ENCODE measurements around the gene PGS1. TPM values are rescaled to one million over a fixed set of nuclear protein-coding genes. Genes with fewer than 3 reads are reported as not detected.
A peak's percentile ranks its signal among the peaks of the same experiment; 100 is the strongest.

Gene PGS1
- total RNA-seq, 2 experiments from 2014 or later, result 59.6 to 61.3 TPM

GRCh38 chr17:78335209-78335608 is 43.2 kb upstream of the PGS1 start:
- H3K36me3 ChIP-seq (ENCODE audit: insufficient read depth, low read length), result no peaks in the 10 kb centered on the region
- H2AFZ ChIP-seq (ENCODE audit: low read length), result no peak overlapping the region
- no peak overlapping the region for H3K27ac ChIP-seq (ENCODE audit: low read depth, low read length, poor library complexity, severe bottlenecking)
- no peaks in the 10 kb centered on the region for H4K20me1 ChIP-seq (ENCODE audit: insufficient read depth, low read length)
- no peak overlapping the region for H3K4me3 ChIP-seq (ENCODE audit: low read depth, low read length, poor library complexity, severe bottlenecking)
- ChIA-PET POLR2A (interaction anchor here (0.7 kb wide), 1 partner anchor 114 kb away, joined by 4 read pairs; no protein-coding TSS in a partner anchor), CTCF (ENCODE audit: unreplicated experiment) (interaction anchor here (0.6 kb wide), 1 partner anchor 13 kb away, joined by 3 read pairs; no protein-coding TSS in a partner anchor)
- no peak overlapping the region for H3K4me2 ChIP-seq (ENCODE audit: low read length)
- H3K9me3 ChIP-seq (ENCODE audit: low read length), result no peaks in the 10 kb centered on the region
- no TSS peak for BruUV-seq (replicated peaks)
- no peaks in the 10 kb centered on the region for H3K79me2 ChIP-seq (ENCODE audit: insufficient read depth, low read depth, low read length)
- no peaks in the 10 kb centered on the region for H3K9me2 ChIP-seq (ENCODE audit: insufficient read depth, low read length)
- intact Hi-C loops (cut with micrococcal nuclease; ENCODE audit: unreplicated experiment), result no loop called here
- peaks cover 28% of the 10 kb centered on the region for H3K4me1 ChIP-seq (ENCODE audit: insufficient read depth, low read length, poor library complexity, severe bottlenecking)
- DNase-seq (ENCODE audit: low spot score), result no peak
- TF ChIP-seq EZH2phosphoT487 (IDR thresholded peaks at IDR 0.05; ENCODE audit: borderline replicate concordance, low read depth, low read length) (no peak), CTCF (conservative IDR thresholded peaks at IDR 0.05; ENCODE audit: low read length) (no peak)

GRCh38 chr17:78337244-78338109 is 41.0 kb upstream of the PGS1 start:
- ChIA-PET POLR2A (interaction anchor here (0.6 to 0.7 kb wide), 3 partner anchors 55 to 276 kb away, joined by 3 to 4 read pairs (median 3); no protein-coding TSS in a partner anchor), CTCF (ENCODE audit: unreplicated experiment) (no interaction called here)
- Histone ChIP-seq H3K4me1 (ENCODE audit: insufficient read depth, low read length, poor library complexity, severe bottlenecking) (peaks cover 29% of the 10 kb centered on the region), H4K20me1 (ENCODE audit: insufficient read depth, low read length) (no peaks in the 10 kb centered on the region), H3K36me3 (ENCODE audit: insufficient read depth, low read length) (no peaks in the 10 kb centered on the region), H3K79me2 (ENCODE audit: insufficient read depth, low read depth, low read length) (no peaks in the 10 kb centered on the region), H3K9me2 (ENCODE audit: insufficient read depth, low read length) (no peaks in the 10 kb centered on the region), H3K4me3 (ENCODE audit: low read depth, low read length, poor library complexity, severe bottlenecking) (peak overlapping the region; percentile 31), H3K4me2 (ENCODE audit: low read length) (peak overlapping the region; percentile 62), H3K9me3 (ENCODE audit: low read length) (no peaks in the 10 kb centered on the region), H3K27ac (ENCODE audit: low read depth, low read length, poor library complexity, severe bottlenecking) (no peak overlapping the region), H2AFZ (ENCODE audit: low read length) (no peak overlapping the region)
- no TSS peak for BruUV-seq (replicated peaks)
- TF ChIP-seq CTCF (conservative IDR thresholded peaks at IDR 0.05; ENCODE audit: low read length), result no peak
- TF ChIP-seq EZH2phosphoT487 (IDR thresholded peaks at IDR 0.05; ENCODE audit: borderline replicate concordance, low read depth, low read length), result no peak
- intact Hi-C loops (cut with micrococcal nuclease; ENCODE audit: unreplicated experiment), result no loop called here
- DNase-seq (ENCODE audit: low spot score), result peak; percentile 66
